Chondrocyte (in vitro differentiated cells): Measurements from ENCODE around the gene ASTN2. TPM values are rescaled to one million over a fixed set of nuclear protein-coding genes. Genes with fewer than 3 reads are reported as not detected.

Experiments
- DNase-seq: peaks from one replicate; pipeline ENCODE4 v3.0.0; 2021; ENCODE audit warnings: mixed read lengths, low spot score
- H3K27ac Mint-ChIP-seq: one replicate; pipeline ENCODE4 v1.8.0; 2021; ENCODE audit warnings: mild to moderate bottlenecking, moderate library complexity, mixed read lengths; ENCODE audit not compliant: unreplicated experiment
- H3K27me3 Mint-ChIP-seq: 2 replicates; pipeline ENCODE4 v1.8.0; 2021; ENCODE audit warnings: low read depth, mixed read lengths
- H3K36me3 Mint-ChIP-seq: 2 replicates; pipeline ENCODE4 v1.8.0; 2021; ENCODE audit warnings: low read depth, mixed read lengths
- H3K4me1 Mint-ChIP-seq: 2 replicates; pipeline ENCODE4 v1.8.0; 2021; ENCODE audit warnings: low read depth, mild to moderate bottlenecking, mixed read lengths
- H3K4me3 Mint-ChIP-seq: one replicate; pipeline ENCODE4 v1.8.0; 2021; ENCODE audit warnings: mild to moderate bottlenecking, moderate library complexity, mixed read lengths; ENCODE audit not compliant: unreplicated experiment
- H3K9me3 Mint-ChIP-seq: 2 replicates; pipeline ENCODE4 v1.8.0; 2021; ENCODE audit warnings: low read depth, mixed read lengths
- total RNA-seq: library from RNA; stranded (reverse); gene quantifications from 3 replicates; pipeline ENCODE4 v1.2.1, GENCODE V29; 2021
- TF ChIP-seq, protein P1 (sequence below): fragments of 200-600 bp; sonication (generic); IDR thresholded peaks from 2 replicates; pipeline ENCODE4 v1.5.0; 2021; ENCODE audit warnings: antibody characterized with exemption, mild to moderate bottlenecking, moderate library complexity

The ASTN2 gene
- total RNA-seq, 1 donor from 2014 or later, result 3.6 TPM

DNA sequence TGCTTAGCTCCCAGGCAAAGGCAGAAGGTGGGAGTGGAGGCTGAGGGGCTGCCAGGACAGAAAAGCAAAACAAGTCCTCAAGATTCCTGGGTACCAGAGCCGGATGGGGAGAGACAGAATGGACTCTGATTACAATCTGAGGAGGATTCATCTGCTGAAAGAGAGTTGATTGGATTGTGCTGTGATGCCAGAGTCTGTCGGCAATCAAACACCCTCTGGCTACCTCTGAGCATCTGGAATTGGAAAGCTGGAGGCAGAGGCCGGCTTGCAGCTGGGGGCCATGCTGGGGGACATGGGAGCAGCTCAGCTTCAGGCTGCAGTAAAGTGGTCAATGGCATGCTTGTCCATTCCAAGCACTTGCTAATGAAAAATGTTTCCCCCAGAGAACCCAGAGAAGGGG, 59.3 kb downstream of the ASTN2 start:
- H3K27me3 Mint-ChIP-seq, result peaks cover 1% of the 10 kb centered on the region
- TF ChIP-seq, protein P1, sequence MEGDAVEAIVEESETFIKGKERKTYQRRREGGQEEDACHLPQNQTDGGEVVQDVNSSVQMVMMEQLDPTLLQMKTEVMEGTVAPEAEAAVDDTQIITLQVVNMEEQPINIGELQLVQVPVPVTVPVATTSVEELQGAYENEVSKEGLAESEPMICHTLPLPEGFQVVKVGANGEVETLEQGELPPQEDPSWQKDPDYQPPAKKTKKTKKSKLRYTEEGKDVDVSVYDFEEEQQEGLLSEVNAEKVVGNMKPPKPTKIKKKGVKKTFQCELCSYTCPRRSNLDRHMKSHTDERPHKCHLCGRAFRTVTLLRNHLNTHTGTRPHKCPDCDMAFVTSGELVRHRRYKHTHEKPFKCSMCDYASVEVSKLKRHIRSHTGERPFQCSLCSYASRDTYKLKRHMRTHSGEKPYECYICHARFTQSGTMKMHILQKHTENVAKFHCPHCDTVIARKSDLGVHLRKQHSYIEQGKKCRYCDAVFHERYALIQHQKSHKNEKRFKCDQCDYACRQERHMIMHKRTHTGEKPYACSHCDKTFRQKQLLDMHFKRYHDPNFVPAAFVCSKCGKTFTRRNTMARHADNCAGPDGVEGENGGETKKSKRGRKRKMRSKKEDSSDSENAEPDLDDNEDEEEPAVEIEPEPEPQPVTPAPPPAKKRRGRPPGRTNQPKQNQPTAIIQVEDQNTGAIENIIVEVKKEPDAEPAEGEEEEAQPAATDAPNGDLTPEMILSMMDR, result no peak
- no peak for DNase-seq
- no peaks in the 10 kb centered on the region for H3K36me3 Mint-ChIP-seq
- H3K9me3 Mint-ChIP-seq, result no peaks in the 10 kb centered on the region
- no peak overlapping the region for H3K27ac Mint-ChIP-seq
- no peaks in the 10 kb centered on the region for H3K4me1 Mint-ChIP-seq
- H3K4me3 Mint-ChIP-seq, result no peak overlapping the region

DNA sequence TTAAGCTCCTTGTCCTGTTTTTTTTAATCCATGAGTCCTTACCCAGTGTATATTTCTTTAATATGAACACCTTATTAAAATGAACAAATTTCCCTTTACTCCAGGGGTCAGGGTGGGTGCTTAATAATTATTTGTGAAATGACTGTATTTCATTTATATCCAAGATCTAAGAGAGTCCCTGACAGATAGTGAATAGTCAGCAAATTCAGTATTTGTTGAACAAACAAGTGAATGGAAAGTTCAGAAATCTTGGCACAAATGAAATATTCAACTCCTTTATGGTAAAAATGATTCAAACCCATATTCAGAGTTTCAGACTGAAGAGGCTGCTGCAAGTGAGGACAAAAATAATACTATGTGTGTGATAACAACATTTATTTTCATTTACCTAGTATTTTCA, 59.9 kb downstream of the ASTN2 start:
- Mint-ChIP-seq H3K27ac (no peak overlapping the region), H3K27me3 (peaks cover 1% of the 10 kb centered on the region), H3K9me3 (no peaks in the 10 kb centered on the region), H3K4me3 (no peak overlapping the region), H3K4me1 (no peaks in the 10 kb centered on the region), H3K36me3 (no peaks in the 10 kb centered on the region)
- no peak for DNase-seq
- TF ChIP-seq, protein P1, result no peak

DNA sequence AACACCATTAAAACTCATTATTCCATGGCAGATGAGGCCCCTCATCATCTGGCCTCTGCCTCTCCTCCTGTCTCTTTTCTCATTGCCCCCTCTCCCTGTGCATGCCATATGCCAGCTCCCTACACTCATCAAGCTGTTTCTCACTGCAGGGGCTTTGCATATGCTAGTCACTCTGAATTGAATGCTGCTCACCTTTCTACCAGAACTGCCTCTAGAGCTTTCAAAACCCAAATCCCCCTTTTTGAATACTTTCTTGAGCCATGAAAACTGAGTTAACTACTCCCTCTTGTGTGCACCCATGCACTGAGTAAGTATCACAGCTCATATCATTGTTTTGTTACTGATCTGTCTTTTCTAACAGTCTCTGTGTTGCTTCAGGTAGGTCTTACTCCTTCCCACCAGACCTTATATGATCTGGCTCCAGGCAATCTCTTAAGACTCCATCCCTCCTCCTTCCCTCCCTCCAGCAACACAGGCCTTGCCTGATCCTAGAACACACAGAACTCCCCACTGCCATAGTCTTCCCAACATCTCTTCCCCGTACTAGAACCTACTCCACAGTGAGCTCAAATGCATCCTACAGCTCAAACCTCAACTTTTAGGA, 60.5 kb downstream of the ASTN2 start:
- Mint-ChIP-seq H3K36me3 (no peaks in the 10 kb centered on the region), H3K4me1 (no peaks in the 10 kb centered on the region), H3K27me3 (peaks cover 1% of the 10 kb centered on the region), H3K4me3 (no peak overlapping the region), H3K9me3 (no peaks in the 10 kb centered on the region), H3K27ac (no peak overlapping the region)
- no peak for DNase-seq
- TF ChIP-seq, protein P1, result no peak

DNA sequence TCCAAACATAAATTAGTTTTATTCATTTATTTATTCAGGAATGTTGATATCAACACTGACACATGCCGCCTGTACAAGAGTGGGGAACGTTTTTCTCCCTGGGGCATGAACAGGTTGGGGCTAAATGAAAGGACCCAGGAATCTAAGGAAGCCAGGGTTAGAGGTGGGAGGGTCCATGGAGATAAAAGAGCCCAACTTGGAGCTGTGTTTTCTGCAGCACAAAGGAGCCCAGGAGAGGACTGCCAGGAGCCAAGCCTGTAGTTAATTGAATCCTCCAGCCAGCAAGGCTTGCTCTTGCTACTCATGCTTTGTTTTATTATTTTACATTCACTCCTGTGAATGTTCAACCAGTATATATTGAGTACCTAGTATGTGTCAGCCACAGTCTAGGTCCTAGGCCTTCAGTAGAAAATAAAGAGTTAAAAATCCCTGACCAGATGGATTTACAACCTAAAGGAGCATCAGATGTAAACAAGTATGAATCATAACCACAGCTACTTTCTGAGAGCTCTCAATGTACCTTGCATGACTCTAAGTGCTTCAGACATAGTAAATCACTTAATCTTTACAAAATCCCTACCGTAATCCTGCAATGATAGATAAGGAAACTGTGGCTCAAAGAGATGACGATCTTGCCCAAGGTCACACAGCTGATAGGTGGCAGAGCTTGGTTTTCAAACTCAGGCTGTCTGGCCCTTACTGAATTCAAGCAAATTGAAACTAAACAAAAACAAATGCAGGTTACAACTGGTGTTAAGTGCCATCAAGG, 69.8 kb downstream of the ASTN2 start:
- TF ChIP-seq, protein P1, result no peak
- no peak for DNase-seq
- Mint-ChIP-seq H3K9me3 (peaks cover 4% of the 10 kb centered on the region), H3K4me3 (no peak overlapping the region), H3K27me3 (no peaks in the 10 kb centered on the region), H3K4me1 (no peaks in the 10 kb centered on the region), H3K36me3 (no peaks in the 10 kb centered on the region), H3K27ac (no peak overlapping the region)

DNA sequence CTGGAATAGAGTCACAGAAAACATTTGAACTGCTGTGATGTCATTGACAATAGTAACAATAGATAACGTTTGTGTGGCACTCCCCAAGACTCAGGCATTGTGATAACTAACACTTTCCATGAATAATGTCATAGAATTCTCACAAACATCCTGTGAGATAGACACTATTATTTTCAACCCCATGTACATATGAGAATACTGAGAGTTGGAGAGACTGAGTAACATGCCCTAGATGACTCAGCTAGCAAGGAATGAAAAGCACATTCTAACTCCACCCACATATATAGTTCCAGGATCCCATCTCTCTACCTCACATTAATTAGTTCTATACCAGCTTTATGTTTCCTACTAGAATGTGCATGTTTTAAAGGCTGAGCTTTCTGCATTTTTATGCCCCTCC, 71.4 kb downstream of the ASTN2 start:
- H3K9me3 Mint-ChIP-seq, result peaks cover 4% of the 10 kb centered on the region
- H3K4me1 Mint-ChIP-seq, result no peaks in the 10 kb centered on the region
- TF ChIP-seq, protein P1, result no peak
- H3K36me3 Mint-ChIP-seq, result no peaks in the 10 kb centered on the region
- no peaks in the 10 kb centered on the region for H3K27me3 Mint-ChIP-seq
- DNase-seq, result no peak
- H3K27ac Mint-ChIP-seq, result no peak overlapping the region
- H3K4me3 Mint-ChIP-seq, result no peak overlapping the region
